ENCODE measurements around the gene PDHX. TPM values are rescaled to one million over a fixed set of nuclear protein-coding genes. Genes with fewer than 3 reads are reported as not detected.

Gene PDHX
- total RNA-seq, 1 experiment from 2014 or later = 43.4 TPM

DNA sequence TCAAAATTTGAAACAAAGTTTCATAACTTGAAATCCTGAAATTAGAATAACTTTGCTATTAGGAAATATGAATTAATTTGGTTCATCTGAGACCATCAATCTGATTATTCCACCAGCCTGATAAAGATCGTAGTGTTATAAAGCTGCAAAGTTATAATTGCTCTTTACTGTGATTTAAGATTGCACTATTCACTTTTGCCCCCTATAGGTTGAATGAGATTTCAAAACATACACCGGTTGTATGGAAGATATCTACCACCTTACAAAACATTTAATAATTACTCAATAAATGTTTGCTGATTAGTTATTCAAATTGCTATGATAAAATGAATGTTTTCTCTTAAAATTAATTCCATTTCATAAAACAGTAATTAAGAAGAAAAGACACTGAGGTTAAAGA is 26.3 kb upstream of the PDHX start:
- H3K9me3 Mint-ChIP-seq = no peaks in the 10 kb centered on the region
- no peaks in the 10 kb centered on the region for H3K27me3 Mint-ChIP-seq (ENCODE audit: low read depth)
- DNase-seq (ENCODE audit: low spot score) (no peak), ATAC-seq (no peak)
- H3K27ac Mint-ChIP-seq = no peak overlapping the region
- H3K4me1 Mint-ChIP-seq = no peaks in the 10 kb centered on the region
- H3K4me3 Mint-ChIP-seq = no peak overlapping the region
- no peaks in the 10 kb centered on the region for H3K36me3 Mint-ChIP-seq
- TF ChIP-seq CBFB (CRISPR knock-in tag; IDR thresholded peaks at IDR 0.05; ENCODE audit: low read depth) (no peak), PRRX2 (CRISPR knock-in tag; IDR thresholded peaks at IDR 0.05) (no peak), SOX15 (CRISPR knock-in tag; IDR thresholded peaks at IDR 0.05) (no peak), ZNF396 (CRISPR knock-in tag; IDR thresholded peaks at IDR 0.05; ENCODE audit: borderline replicate concordance) (no peak), GABPB1 (CRISPR knock-in tag; IDR thresholded peaks at IDR 0.05) (no peak), E2F5 (CRISPR knock-in tag; IDR thresholded peaks at IDR 0.05) (no peak), FOXK1 (CRISPR knock-in tag; IDR thresholded peaks at IDR 0.05) (no peak), NR2C2 (CRISPR knock-in tag; IDR thresholded peaks at IDR 0.05) (no peak), TP53 (CRISPR knock-in tag; IDR thresholded peaks at IDR 0.05) (no peak), ZNF423 (CRISPR knock-in tag; IDR thresholded peaks at IDR 0.05) (no peak), ATF1 (CRISPR knock-in tag; IDR thresholded peaks at IDR 0.05) (no peak), JUN (CRISPR knock-in tag; IDR thresholded peaks at IDR 0.05) (no peak), CTCF (IDR thresholded peaks at IDR 0.05) (no peak), ZNF121 (CRISPR knock-in tag; IDR thresholded peaks at IDR 0.05) (no peak), MAX (CRISPR knock-in tag; IDR thresholded peaks at IDR 0.05) (no peak)
- TF ChIP-seq, protein P1, sequence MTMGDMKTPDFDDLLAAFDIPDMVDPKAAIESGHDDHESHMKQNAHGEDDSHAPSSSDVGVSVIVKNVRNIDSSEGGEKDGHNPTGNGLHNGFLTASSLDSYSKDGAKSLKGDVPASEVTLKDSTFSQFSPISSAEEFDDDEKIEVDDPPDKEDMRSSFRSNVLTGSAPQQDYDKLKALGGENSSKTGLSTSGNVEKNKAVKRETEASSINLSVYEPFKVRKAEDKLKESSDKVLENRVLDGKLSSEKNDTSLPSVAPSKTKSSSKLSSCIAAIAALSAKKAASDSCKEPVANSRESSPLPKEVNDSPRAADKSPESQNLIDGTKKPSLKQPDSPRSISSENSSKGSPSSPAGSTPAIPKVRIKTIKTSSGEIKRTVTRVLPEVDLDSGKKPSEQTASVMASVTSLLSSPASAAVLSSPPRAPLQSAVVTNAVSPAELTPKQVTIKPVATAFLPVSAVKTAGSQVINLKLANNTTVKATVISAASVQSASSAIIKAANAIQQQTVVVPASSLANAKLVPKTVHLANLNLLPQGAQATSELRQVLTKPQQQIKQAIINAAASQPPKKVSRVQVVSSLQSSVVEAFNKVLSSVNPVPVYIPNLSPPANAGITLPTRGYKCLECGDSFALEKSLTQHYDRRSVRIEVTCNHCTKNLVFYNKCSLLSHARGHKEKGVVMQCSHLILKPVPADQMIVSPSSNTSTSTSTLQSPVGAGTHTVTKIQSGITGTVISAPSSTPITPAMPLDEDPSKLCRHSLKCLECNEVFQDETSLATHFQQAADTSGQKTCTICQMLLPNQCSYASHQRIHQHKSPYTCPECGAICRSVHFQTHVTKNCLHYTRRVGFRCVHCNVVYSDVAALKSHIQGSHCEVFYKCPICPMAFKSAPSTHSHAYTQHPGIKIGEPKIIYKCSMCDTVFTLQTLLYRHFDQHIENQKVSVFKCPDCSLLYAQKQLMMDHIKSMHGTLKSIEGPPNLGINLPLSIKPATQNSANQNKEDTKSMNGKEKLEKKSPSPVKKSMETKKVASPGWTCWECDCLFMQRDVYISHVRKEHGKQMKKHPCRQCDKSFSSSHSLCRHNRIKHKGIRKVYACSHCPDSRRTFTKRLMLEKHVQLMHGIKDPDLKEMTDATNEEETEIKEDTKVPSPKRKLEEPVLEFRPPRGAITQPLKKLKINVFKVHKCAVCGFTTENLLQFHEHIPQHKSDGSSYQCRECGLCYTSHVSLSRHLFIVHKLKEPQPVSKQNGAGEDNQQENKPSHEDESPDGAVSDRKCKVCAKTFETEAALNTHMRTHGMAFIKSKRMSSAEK (CRISPR knock-in tag; IDR thresholded peaks at IDR 0.05; ENCODE audit: borderline replicate concordance) = no peak
- TF ChIP-seq, protein P2, sequence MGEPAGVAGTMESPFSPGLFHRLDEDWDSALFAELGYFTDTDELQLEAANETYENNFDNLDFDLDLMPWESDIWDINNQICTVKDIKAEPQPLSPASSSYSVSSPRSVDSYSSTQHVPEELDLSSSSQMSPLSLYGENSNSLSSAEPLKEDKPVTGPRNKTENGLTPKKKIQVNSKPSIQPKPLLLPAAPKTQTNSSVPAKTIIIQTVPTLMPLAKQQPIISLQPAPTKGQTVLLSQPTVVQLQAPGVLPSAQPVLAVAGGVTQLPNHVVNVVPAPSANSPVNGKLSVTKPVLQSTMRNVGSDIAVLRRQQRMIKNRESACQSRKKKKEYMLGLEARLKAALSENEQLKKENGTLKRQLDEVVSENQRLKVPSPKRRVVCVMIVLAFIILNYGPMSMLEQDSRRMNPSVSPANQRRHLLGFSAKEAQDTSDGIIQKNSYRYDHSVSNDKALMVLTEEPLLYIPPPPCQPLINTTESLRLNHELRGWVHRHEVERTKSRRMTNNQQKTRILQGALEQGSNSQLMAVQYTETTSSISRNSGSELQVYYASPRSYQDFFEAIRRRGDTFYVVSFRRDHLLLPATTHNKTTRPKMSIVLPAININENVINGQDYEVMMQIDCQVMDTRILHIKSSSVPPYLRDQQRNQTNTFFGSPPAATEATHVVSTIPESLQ (CRISPR knock-in tag; IDR thresholded peaks at IDR 0.05) = no peak
- CTCF ChIA-PET = interaction anchor here (1.3 to 1.9 kb wide), 2 partner anchors 21 kb away, joined by 3 to 5 read pairs; no protein-coding TSS in a partner anchor
- POLR2A ChIA-PET = no interaction called here

DNA sequence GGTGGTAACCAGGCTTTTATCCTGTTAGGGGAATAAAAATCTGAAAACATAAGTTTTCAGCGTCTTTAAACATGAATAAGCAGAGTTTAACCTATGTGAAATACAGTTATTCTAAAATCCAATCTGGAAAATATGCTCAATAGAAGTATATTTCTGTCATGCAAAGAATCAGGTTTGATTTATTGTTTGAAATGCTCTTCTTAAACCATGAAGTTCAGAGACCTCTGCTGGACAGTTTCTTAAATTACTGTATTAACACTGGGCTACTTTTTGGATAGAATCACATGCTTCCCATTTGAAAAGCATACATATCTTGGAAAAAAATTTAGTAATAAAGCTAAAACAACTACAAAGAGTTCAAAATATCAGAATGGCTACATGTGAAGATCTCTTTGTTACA is 25.6 kb upstream of the PDHX start:
- Mint-ChIP-seq H3K36me3 (no peaks in the 10 kb centered on the region), H3K4me1 (no peaks in the 10 kb centered on the region), H3K9me3 (no peaks in the 10 kb centered on the region), H3K4me3 (no peak overlapping the region), H3K27ac (no peak overlapping the region), H3K27me3 (ENCODE audit: low read depth) (no peaks in the 10 kb centered on the region)
- ATAC-seq (no peak), DNase-seq (ENCODE audit: low spot score) (no peak)
- POLR2A ChIA-PET = no interaction called here
- CTCF ChIA-PET = no interaction called here
- TF ChIP-seq MLX (CRISPR knock-in tag; IDR thresholded peaks at IDR 0.05) (no peak), RELA (CRISPR knock-in tag; IDR thresholded peaks at IDR 0.05; ENCODE audit: borderline replicate concordance) (no peak), AR (CRISPR knock-in tag; IDR thresholded peaks at IDR 0.05) (no peak), FOXP1 (CRISPR knock-in tag; IDR thresholded peaks at IDR 0.05; ENCODE audit: borderline replicate concordance) (no peak), NFE2L1 (CRISPR knock-in tag; IDR thresholded peaks at IDR 0.05) (no peak), NR3C1 (CRISPR knock-in tag; conservative IDR thresholded peaks at IDR 0.05; ENCODE audit: low read depth) (no peak), ZNF423 (CRISPR knock-in tag; IDR thresholded peaks at IDR 0.05) (no peak), ZNF317 (CRISPR knock-in tag; IDR thresholded peaks at IDR 0.05; ENCODE audit: borderline replicate concordance, low read depth) (no peak)
